D721Med (cell line): Measurements from ENCODE around the gene MRPS14.

ENCODE experiments used
- DNase-seq: peaks from one replicate; pipeline ENCODE4 v3.0.0; 2011; ENCODE audit warnings: low spot score; ENCODE audit not compliant: insufficient read length
- FAIRE-seq: peaks from 2 replicates; lab custom pipeline; 2011; peaks lifted over from hg19 to GRCh38; lab: Jason Lieb, UNC
- TF ChIP-seq, protein P1 (sequence below): IDR thresholded peaks from 2 replicates; pipeline ENCODE4 v1.5.1; 2012; ENCODE audit warnings: mild to moderate bottlenecking, control low read depth; ENCODE audit not compliant: insufficient read depth; ENCODE audit errors: missing control alignments

MRPS14 gene

DNA sequence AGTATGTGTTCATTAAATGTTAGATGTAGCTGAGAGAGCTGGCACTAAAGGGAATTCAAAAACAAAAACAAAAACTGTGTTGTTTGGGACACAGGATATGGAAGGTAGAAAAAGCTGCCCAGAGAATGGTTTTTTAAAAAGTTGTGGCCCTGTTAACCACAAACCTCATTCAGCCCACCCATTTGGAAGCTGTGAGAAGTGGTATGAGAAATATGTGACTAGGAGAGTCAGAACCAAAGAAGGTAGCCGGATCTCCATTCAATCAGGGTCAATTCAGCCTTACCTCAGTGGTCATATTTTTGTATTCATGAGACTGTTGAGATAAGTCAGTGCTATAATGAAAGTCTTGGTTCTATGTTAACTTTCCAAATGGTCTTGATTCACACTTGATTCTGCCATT lies 53.2 kb downstream of the MRPS14 start:
- FAIRE-seq (peak; percentile 44), DNase-seq (no peak)
- TF ChIP-seq, protein P1, sequence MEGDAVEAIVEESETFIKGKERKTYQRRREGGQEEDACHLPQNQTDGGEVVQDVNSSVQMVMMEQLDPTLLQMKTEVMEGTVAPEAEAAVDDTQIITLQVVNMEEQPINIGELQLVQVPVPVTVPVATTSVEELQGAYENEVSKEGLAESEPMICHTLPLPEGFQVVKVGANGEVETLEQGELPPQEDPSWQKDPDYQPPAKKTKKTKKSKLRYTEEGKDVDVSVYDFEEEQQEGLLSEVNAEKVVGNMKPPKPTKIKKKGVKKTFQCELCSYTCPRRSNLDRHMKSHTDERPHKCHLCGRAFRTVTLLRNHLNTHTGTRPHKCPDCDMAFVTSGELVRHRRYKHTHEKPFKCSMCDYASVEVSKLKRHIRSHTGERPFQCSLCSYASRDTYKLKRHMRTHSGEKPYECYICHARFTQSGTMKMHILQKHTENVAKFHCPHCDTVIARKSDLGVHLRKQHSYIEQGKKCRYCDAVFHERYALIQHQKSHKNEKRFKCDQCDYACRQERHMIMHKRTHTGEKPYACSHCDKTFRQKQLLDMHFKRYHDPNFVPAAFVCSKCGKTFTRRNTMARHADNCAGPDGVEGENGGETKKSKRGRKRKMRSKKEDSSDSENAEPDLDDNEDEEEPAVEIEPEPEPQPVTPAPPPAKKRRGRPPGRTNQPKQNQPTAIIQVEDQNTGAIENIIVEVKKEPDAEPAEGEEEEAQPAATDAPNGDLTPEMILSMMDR, result no peak

- FAIRE-seq (no peak), DNase-seq (no peak)
- TF ChIP-seq, protein P1, result no peak
These were observed 54.4 kb downstream of the MRPS14 start for GRCh38 chr1:174968750-174969244.

GRCh38 chr1:174967845-174968705 lies 55.1 kb downstream of the MRPS14 start:
- TF ChIP-seq, protein P1, result no peak
- DNase-seq (no peak), FAIRE-seq (peak; percentile 60)

- TF ChIP-seq, protein P1, result no peak
- no peak for FAIRE-seq
- DNase-seq, result no peak
These were observed 57.1 kb downstream of the MRPS14 start for GRCh38 chr1:174966008-174966572.

DNA sequence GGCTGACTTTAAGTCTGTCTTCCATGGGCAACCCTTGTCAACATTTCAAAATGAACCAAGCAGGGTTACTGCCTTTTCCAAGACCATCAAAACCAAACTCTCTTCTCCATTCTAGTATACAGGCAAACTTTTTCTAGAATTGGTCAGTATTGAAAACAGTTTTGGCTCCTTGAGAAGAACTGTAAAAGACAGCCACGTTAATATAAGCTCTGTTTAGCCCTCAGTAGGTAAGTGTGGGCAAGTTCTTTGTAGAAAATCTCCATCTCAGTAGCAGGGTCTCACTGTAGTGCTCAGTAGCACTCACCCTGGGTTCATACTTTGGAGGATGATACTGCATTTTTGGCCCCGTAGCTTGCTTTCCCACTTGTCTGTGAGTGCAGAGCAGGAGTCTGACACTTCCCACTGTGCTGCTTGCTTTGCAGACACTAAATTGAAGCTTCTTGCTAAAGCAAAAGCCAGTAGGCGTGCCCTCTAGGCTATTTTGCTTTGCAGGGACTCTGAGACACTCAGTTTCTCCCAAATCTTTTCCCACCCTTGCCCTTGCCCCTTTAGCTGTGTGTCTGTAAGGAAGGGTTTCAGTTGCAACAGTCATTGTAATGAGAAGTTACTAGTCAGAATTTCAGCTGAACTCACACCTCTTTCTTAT lies 57.7 kb downstream of the MRPS14 start:
- FAIRE-seq, result no peak
- TF ChIP-seq, protein P1, result no peak
- DNase-seq, result no peak

- TF ChIP-seq, protein P1, result no peak
- no peak for DNase-seq
- FAIRE-seq, result no peak
These were observed 58.3 kb downstream of the MRPS14 start for GRCh38 chr1:174964972-174965361.
